AG04449 (cell line): ENCODE measurements around the gene TMEM86B.

Experiments used
- CTCF ChIA-PET: fragments of 350-600 bp; formaldehyde crosslinking; extraction: SDS; loops from one replicate; lab custom pipeline; 2021; ENCODE audit warnings: antibody characterized with exemption; lab: Yijun Ruan, JAX
- POLR2A ChIA-PET: fragments of 400-600, 350-600 bp; formaldehyde crosslinking; extraction: SDS; loops from one replicate; lab custom pipeline; 2020; ENCODE audit warnings: antibody characterized with exemption, inconsistent platforms; lab: Yijun Ruan, JAX
- DNase-seq: peaks from one replicate; pipeline ENCODE4 v3.0.0-alpha.2; 2010; ENCODE audit warnings: low read depth, low spot score
- H3K4me3 ChIP-seq: 2 replicates; pipeline ENCODE4 v1.5.1; 2011; ENCODE audit warnings: low read depth, mild to moderate bottlenecking, control low read depth, low read length
- CTCF ChIP-seq: IDR thresholded peaks from one replicate; pipeline ENCODE4 v1.5.1; 2011; ENCODE audit warnings: mild to moderate bottlenecking, moderate library complexity, low read length, control low read depth, inconsistent platforms; ENCODE audit not compliant: insufficient read depth; ENCODE audit errors: missing control alignments

TMEM86B gene

GRCh38 chr19:55240713-55241020 is 12.1 kb upstream of the TMEM86B start:
- ChIA-PET CTCF (no interaction called here), POLR2A (no interaction called here)
- no peak overlapping the region for H3K4me3 ChIP-seq

GRCh38 chr19:55239004-55239403 is 10.4 kb upstream of the TMEM86B start:
- CTCF ChIA-PET: interaction anchor here (1.2 kb wide), 2 partner anchors 11 to 17 kb away, joined by 3 read pairs; partner anchors contain the start of gene TMEM86B
- POLR2A ChIA-PET: no interaction called here
- H3K4me3 ChIP-seq: no peak overlapping the region
- TF ChIP-seq CTCF: no peak
- DNase-seq: no peak

More at GRCh38 chr19:55240713-55241020, 12.1 kb upstream of the TMEM86B start:
- DNase-seq: no peak
- no peak for TF ChIP-seq CTCF

GRCh38 chr19:55238030-55238429 is 9.5 kb upstream of the TMEM86B start:
- H3K4me3 ChIP-seq: no peak overlapping the region
- no peak for TF ChIP-seq CTCF
- ChIA-PET POLR2A (interaction anchor here (1.2 kb wide), 1 partner anchor 10 kb away, joined by 3 read pairs; no protein-coding TSS in a partner anchor), CTCF (interaction anchor here (1.2 to 2.4 kb wide), 3 partner anchors 12 to 97 kb away, joined by 3 to 5 read pairs (median 4); no protein-coding TSS in a partner anchor)
- no peak for DNase-seq

- TF ChIP-seq CTCF: no peak
- CTCF ChIA-PET: interaction anchor here (0.6 kb wide), 1 partner anchor 145 kb away, joined by 3 read pairs; no protein-coding TSS in a partner anchor
- no peak for DNase-seq
- H3K4me3 ChIP-seq: no peak overlapping the region
- POLR2A ChIA-PET: no interaction called here
Observed at GRCh38 chr19:55232986-55233385, 4.4 kb upstream of the TMEM86B start.

- POLR2A ChIA-PET: no interaction called here
- no peak overlapping the region for H3K4me3 ChIP-seq
- no peak for TF ChIP-seq CTCF
- CTCF ChIA-PET: no interaction called here
- no peak for DNase-seq
Observed at GRCh38 chr19:55232286-55232602, 3.7 kb upstream of the TMEM86B start.

GRCh38 chr19:55231391-55232285 is 3.1 kb upstream of the TMEM86B start:
- no peak for DNase-seq
- no peak for TF ChIP-seq CTCF
- ChIA-PET POLR2A (no interaction called here), CTCF (no interaction called here)
- H3K4me3 ChIP-seq: no peak overlapping the region
